GM21367 (cell line): Measurements from ENCODE around the gene ARFGEF3.

ENCODE experiments used
- ATAC-seq: cut with Tn5 transposase; IDR thresholded peaks from one replicate; pipeline ENCODE4 v1.9.1; 2021; ENCODE audit not compliant: unreplicated experiment

Gene ARFGEF3

GRCh38 chr6:138161088-138161337, 726 bp upstream of the ARFGEF3 start:
- ATAC-seq: no peak

- no peak for ATAC-seq
Observed at GRCh38 chr6:138162111-138162954, 594 bp downstream of the ARFGEF3 start.

- ATAC-seq: no peak
Observed at GRCh38 chr6:138162955-138163575, 1.3 kb downstream of the ARFGEF3 start.

GRCh38 chr6:138175596-138175995, 13.9 kb downstream of the ARFGEF3 start:
- ATAC-seq: no peak

DNA sequence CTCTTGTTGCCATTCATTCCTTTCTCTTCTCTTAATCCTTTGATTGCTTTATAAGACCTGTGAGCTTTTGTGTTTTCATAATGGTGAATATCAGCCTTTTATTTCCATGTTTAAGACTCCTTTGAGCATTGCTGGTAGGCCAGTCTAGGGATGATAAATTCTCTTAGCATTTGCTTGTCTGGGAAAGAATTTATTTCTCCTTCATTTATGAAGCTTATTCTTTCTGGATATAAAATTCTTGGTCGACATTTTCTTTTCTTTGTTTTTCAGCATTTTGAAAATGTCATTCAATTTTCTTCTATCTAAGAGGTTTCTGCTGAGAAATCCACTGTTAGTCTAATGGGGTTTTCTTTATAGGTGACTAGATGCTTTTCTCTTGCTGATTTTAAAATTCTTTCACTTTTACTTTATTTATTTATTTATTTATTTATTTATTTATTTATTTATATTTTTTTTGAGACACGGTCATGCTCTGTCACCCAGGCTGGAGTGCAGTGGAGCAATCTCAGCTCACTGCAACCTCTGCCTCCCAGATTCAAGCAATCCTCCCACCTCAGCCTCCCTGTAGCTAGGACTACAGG, 15.0 kb downstream of the ARFGEF3 start:
- ATAC-seq: no peak

- no peak for ATAC-seq
Observed at GRCh38 chr6:138182939-138183789, 21.4 kb downstream of the ARFGEF3 start.

DNA sequence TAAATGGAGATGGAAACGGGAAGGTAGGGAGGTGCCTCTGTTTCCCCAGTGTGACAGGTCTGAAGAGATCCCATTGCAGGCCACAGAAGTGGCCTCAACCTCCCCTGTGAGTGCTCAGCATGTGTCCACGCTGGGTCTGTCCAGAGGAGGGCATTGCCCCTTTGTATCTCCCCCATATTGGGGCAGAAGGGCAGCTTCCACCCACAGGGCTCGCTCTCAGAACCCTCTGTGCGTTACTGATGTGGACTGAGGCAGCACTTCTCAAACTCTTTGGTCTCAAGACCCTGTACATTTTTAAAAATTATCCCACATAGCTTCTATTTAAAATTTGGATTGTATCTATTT, 22.0 kb downstream of the ARFGEF3 start:
- no peak for ATAC-seq

DNA sequence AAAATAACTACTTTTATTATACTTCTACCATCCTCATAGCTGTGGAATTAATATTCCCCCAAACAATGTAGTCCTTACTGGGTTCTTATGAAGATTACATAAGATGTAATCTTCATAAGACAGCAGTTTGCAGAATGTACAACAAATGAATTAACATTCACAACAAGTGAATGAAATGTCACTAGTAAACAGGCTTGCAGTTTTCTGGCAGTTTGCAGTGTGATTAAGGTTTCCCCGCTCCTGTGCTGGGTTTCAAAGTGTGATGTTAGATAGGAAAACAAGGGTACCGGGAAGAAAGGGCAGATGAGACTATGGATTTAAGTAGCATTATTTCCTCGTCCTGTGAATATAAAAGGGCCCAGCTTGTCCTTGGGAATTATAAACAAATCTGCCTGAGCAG, 22.5 kb downstream of the ARFGEF3 start:
- no peak for ATAC-seq

- ATAC-seq: no peak
Observed at GRCh38 chr6:138187156-138187555, 25.4 kb downstream of the ARFGEF3 start.

DNA sequence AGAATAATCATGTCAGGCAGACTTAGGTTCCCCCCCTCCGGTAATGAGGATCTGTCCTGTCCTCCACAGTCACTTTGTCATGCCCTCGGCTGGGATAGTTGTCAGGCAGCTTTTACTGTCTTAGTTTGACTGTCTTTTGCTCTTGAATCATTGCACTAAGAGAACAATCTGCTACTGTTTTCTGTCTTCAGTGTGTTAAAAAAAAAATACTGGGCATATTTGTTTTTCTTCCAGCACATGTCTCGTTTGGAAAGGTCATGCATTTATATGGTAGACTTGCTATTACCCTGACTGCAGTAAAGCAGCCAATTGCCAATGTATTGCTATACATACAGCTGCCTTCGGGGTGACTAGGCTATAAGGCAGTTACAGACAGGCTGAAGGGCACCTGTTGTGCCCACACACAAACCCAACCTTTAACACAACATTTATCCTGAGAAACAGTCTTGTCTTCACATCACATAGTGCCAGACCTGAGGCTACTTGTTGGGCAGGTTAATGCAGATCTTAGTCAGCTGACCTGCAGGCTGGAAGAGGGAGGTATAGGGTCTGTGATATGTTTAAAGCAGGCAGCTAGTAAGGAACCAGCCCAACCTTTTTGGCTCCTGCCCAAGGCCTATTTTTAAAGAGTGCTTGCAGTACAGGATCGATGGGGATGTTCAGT, 26.7 kb downstream of the ARFGEF3 start:
- ATAC-seq: no peak

DNA sequence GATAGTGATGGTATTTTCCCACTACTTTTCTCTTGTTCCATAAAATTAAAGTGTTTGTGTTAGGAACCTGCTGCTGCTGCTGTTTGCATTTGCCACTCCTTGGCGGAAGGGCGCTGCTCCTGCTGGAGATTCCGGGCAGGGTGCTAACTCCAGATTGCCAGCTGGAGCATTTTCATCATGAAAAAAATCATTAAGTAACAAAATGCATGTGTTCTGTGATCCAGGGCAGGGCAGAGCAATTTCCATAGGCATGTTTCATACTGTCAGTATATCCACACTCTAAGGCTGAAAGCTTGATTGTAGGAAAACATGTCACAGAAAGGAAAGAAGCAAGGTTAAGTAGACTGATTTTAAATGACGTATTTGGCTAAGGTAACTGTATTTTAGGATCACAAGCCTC, 32.5 kb downstream of the ARFGEF3 start:
- ATAC-seq: no peak

GRCh38 chr6:138196122-138196738, 34.5 kb downstream of the ARFGEF3 start:
- no peak for ATAC-seq

GRCh38 chr6:138197570-138197969, 35.8 kb downstream of the ARFGEF3 start:
- ATAC-seq: no peak

- no peak for ATAC-seq
Observed at GRCh38 chr6:138198430-138199091, 36.8 kb downstream of the ARFGEF3 start.

GRCh38 chr6:138201836-138202235, 40.1 kb downstream of the ARFGEF3 start:
- ATAC-seq: no peak

GRCh38 chr6:138203315-138203714, 41.6 kb downstream of the ARFGEF3 start:
- no peak for ATAC-seq

DNA sequence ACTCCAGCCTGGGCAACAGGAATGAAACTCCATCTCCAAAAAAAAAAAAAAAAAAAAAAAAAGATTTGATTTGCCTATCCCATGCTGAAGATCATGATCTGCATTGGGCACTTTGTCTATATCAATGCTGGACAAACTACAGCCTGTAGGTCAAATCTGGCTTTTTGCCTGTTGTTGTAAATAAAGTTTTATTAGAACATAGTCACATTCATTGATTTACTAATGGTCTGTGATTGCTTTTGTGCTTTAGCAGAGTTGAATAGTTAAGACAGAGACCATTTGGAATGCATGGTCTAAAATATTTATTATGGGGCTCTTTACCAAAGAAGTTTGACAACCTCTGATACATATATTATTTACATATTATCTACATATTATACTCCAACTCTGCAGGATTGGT, 42.6 kb downstream of the ARFGEF3 start:
- no peak for ATAC-seq

DNA sequence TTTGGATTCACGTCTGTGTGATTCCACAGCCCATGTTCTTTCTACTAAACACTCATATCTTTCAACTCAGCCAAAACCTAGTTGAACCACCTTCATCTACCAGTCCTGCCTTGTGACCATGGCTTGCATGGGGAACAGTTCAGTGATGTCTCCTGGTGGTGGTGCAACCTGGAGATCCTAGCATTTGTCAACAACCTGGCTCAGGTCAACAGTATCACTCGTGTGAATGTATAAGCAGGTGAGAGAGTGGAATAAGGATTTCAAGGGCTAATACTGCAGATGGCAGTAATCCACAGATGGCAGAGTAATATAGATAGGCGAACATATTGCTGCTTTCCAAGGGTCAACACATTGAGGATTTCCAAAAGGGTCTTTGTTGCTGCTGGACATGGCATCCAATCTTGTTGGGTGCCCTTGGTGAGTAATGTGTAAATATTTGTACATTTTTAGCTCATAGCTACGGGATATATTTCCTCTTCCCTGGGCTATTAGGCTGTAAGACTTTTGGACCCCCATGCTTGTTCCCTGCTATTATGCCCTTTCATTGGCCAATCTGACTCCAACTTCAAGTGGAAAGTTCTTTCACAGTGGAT, 43.1 kb downstream of the ARFGEF3 start:
- ATAC-seq: no peak

- no peak for ATAC-seq
Observed at GRCh38 chr6:138205437-138206094, 43.8 kb downstream of the ARFGEF3 start.
